ENCODE results near the gene GEMIN8.

Gene GEMIN8

DNA sequence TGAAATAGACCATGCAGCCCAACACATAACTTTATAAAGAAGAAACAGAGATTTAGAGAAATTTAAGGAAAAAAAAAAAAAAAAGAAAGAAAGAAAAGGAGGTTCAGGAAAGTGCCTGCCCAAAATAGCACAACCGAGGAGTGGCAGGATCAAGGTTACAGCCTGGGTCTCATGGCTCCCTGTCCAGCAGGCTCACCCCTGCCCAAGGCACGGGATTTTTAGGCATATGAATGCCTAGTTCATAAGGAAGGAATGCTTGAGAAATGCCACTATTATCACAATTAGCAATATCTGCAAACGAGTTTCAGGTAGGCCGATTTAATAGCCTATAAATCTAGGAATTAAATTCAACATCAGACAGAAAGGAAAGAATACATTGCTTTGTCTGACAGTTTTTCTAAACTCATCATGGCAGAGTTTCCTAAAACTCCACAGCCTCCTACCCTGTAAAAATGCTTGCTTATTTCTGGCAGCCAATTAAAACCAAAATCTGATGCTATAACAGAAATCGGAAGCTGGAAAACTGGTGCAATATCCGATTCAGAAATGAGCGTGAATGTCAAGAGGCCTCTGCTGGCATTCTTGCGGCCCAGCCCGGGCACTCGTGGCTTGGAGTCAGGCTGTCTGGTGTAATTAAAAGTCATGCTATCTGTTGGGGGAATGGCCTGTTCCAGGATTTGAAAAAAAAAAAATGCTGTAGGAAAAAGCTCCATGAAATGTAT, 63.5 kb downstream of the GEMIN8 start (continued):
- TF ChIP-seq, protein P1, sequence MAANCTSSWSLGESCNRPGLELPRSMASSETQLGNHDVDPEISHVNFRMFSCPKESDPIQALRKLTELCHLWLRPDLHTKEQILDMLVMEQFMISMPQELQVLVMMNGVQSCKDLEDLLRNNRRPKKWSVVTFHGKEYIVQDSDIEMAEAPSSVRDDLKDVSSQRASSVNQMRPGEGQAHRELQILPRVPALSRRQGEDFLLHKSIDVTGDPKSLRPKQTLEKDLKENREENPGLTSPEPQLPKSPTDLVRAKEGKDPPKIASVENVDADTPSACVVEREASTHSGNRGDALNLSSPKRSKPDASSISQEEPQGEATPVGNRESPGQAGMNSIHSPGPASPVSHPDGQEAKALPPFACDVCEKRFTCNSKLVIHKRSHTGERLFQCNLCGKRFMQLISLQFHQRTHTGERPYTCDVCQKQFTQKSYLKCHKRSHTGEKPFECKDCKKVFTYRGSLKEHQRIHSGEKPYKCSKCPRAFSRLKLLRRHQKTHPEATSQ (tag by site-specific recombination; IDR thresholded peaks at IDR 0.05): no peak
- TF ChIP-seq FEZF1 (tag by site-specific recombination; IDR thresholded peaks at IDR 0.05) (no peak), ZBTB17 (tag by site-specific recombination; IDR thresholded peaks at IDR 0.05) (no peak), MEIS1 (CRISPR knock-in tag; IDR thresholded peaks at IDR 0.05; ENCODE audit: borderline replicate concordance) (no peak)
- TF ChIP-seq, protein P2, sequence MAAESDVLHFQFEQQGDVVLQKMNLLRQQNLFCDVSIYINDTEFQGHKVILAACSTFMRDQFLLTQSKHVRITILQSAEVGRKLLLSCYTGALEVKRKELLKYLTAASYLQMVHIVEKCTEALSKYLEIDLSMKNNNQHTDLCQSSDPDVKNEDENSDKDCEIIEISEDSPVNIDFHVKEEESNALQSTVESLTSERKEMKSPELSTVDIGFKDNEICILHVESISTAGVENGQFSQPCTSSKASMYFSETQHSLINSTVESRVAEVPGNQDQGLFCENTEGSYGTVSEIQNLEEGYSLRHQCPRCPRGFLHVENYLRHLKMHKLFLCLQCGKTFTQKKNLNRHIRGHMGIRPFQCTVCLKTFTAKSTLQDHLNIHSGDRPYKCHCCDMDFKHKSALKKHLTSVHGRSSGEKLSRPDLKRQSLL (tag by site-specific recombination; IDR thresholded peaks at IDR 0.05): no peak

DNA sequence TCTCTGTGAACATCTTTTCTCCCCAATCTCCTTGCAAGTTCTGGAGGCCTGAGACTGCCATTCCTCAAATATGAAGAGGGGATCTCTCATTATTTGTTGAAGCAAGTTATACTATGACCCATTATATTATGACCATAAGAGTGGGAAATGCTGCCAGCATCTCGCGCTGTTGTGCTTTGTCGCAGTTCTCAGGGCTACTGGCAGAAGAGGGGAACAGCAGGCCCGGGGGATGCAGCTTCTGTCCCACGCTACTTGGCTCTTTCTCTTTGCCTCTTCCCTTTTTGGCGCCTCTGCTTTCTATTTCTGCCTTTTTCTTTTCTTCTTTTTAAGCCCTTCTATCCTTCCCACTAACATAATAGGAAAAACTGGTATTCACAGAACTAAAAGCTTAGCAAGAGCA, 64.2 kb downstream of the GEMIN8 start:
- Histone ChIP-seq H3K4me3 (ENCODE audit: low read depth, low read length) (no peak overlapping the region), H3K36me3 (ENCODE audit: control insufficient read depth in 2 of 2, insufficient read depth in 1 of 2, low read length in 2 of 2) (no peaks in the 10 kb centered on the region), H3K4me1 (ENCODE audit: control insufficient read depth, insufficient read depth, low read length) (no peaks in the 10 kb centered on the region), H3K27ac (ENCODE audit: extremely low read depth, low read depth, low read length) (no peak overlapping the region), H3K9me3 (ENCODE audit: control insufficient read depth, insufficient read depth, low read depth, low read length) (no peaks in the 10 kb centered on the region; the same call in 1 of the 2 replicates)
- TF ChIP-seq, protein P3, sequence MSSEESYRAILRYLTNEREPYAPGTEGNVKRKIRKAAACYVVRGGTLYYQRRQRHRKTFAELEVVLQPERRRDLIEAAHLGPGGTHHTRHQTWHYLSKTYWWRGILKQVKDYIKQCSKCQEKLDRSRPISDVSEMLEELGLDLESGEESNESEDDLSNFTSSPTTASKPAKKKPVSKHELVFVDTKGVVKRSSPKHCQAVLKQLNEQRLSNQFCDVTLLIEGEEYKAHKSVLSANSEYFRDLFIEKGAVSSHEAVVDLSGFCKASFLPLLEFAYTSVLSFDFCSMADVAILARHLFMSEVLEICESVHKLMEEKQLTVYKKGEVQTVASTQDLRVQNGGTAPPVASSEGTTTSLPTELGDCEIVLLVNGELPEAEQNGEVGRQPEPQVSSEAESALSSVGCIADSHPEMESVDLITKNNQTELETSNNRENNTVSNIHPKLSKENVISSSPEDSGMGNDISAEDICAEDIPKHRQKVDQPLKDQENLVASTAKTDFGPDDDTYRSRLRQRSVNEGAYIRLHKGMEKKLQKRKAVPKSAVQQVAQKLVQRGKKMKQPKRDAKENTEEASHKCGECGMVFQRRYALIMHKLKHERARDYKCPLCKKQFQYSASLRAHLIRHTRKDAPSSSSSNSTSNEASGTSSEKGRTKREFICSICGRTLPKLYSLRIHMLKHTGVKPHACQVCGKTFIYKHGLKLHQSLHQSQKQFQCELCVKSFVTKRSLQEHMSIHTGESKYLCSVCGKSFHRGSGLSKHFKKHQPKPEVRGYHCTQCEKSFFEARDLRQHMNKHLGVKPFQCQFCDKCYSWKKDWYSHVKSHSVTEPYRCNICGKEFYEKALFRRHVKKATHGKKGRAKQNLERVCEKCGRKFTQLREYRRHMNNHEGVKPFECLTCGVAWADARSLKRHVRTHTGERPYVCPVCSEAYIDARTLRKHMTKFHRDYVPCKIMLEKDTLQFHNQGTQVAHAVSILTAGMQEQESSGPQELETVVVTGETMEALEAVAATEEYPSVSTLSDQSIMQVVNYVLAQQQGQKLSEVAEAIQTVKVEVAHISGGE (tag by site-specific recombination; conservative IDR thresholded peaks at IDR 0.05; ENCODE audit: low read depth): no peak
- TF ChIP-seq ZNF24 (tag by site-specific recombination; IDR thresholded peaks at IDR 0.05) (no peak), ZNF521 (tag by site-specific recombination; IDR thresholded peaks at IDR 0.05) (no peak), GLI2 (tag by site-specific recombination; IDR thresholded peaks at IDR 0.05; ENCODE audit: borderline replicate concordance, low read depth) (no peak), ZNF792 (tag by site-specific recombination; IDR thresholded peaks at IDR 0.05) (no peak), ZFP37 (tag by site-specific recombination; IDR thresholded peaks at IDR 0.05) (no peak), ZNF777 (tag by site-specific recombination; IDR thresholded peaks at IDR 0.05; ENCODE audit: borderline replicate concordance) (no peak), GFI1B (tag by site-specific recombination; IDR thresholded peaks at IDR 0.05) (no peak), KLF8 (tag by site-specific recombination; IDR thresholded peaks at IDR 0.05) (no peak), KLF1 (tag by site-specific recombination; IDR thresholded peaks at IDR 0.05) (no peak)
- TF ChIP-seq, protein P4, sequence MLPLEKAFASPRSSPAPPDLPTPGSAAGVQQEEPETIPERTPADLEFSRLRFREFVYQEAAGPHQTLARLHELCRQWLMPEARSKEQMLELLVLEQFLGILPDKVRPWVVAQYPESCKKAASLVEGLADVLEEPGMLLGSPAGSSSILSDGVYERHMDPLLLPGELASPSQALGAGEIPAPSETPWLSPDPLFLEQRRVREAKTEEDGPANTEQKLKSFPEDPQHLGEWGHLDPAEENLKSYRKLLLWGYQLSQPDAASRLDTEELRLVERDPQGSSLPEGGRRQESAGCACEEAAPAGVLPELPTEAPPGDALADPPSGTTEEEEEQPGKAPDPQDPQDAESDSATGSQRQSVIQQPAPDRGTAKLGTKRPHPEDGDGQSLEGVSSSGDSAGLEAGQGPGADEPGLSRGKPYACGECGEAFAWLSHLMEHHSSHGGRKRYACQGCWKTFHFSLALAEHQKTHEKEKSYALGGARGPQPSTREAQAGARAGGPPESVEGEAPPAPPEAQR (tag by site-specific recombination; IDR thresholded peaks at IDR 0.05): no peak
- TF ChIP-seq, protein P5, sequence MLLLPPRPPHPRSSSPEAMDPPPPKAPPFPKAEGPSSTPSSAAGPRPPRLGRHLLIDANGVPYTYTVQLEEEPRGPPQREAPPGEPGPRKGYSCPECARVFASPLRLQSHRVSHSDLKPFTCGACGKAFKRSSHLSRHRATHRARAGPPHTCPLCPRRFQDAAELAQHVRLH (tag by site-specific recombination; IDR thresholded peaks at IDR 0.05): no peak
- POLR2A ChIA-PET: no interaction called here
- CTCF ChIA-PET: interaction anchor here (0.6 kb wide), 1 partner anchor 49 kb away, joined by 5 read pairs; no protein-coding TSS in a partner anchor
